ENCODE results near the gene MAML3. TPM values are rescaled to one million over a fixed set of nuclear protein-coding genes. Genes with fewer than 3 reads are reported as not detected.
A peak's percentile ranks its signal among the peaks of the same experiment; 100 is the strongest.

Gene MAML3
- total and polyA plus RNA-seq, 2 of the 13 experiments (the other 11 are each of a cell fraction or from before 2014, with no cell fraction given) = 0.05 to 0.13 TPM

- no peaks in the 10 kb centered on the region for H3K9me3 ChIP-seq (ENCODE audit: low read length)
- WGBS (ENCODE audit: low lambda C conversion rate) = 0% methylated on average over 2 of the region's 2 CpGs
- POLR2A ChIA-PET = interaction anchor here (1.0 kb wide), 2 partner anchors 25 to 26 kb away, joined by 3 to 4 read pairs; no protein-coding TSS in a partner anchor
- H3K4me1 ChIP-seq (ENCODE audit: insufficient read depth, low read length) = peaks cover 75% of the 10 kb centered on the region
- H4K20me1 ChIP-seq (ENCODE audit: insufficient read depth, low read length) = no peaks in the 10 kb centered on the region
- H3K27me3 ChIP-seq (ENCODE audit: control insufficient read depth in 1 of 2, insufficient read depth in 2 of 2, low read length in 2 of 2) = no peaks in the 10 kb centered on the region; a peak in 1 of 5 replicates
- H3K36me3 ChIP-seq (replicated peaks in 1 of 2; ENCODE audit: control insufficient read depth in 1 of 2, insufficient read depth in 2 of 2, low read length in 2 of 2) = no peaks in the 10 kb centered on the region
- peak overlapping the region; percentile 61 for H3K27ac ChIP-seq (ENCODE audit: extremely low read length, insufficient read depth, low read length)
- intact Hi-C loops (cut with micrococcal nuclease; ENCODE audit: unreplicated experiment) (no loop called here), in situ Hi-C loops (cut with HindIII; ENCODE audit: extremely low pct_ligation_motif_present, low pct_unique_long_range_greater_than_20kb) (no loop called here)
- ATAC-seq (peak; percentile 82), DNase-seq (ENCODE audit: low spot score) (peak; percentile 32), FAIRE-seq (peak; percentile 28)
- no TSS peak for BruUV-seq (replicated peaks)
- CTCF ChIA-PET (ENCODE audit: low intra/inter-chr PET ratio, low total read pairs) = no interaction called here
- H3K9ac ChIP-seq (ENCODE audit: insufficient read depth, low read depth, low read length) = peak overlapping the region; percentile 35
- no peaks in the 10 kb centered on the region for H3K79me2 ChIP-seq (ENCODE audit: insufficient read depth, low read length)
- peak overlapping the region; percentile 60 for H3K4me2 ChIP-seq (ENCODE audit: low read depth, low read length)
- no peak overlapping the region for H2AFZ ChIP-seq (ENCODE audit: low read length)
- H3K4me3 ChIP-seq (replicated peaks in 1 of 3; ENCODE audit: insufficient read depth in 1 of 3, low read depth in 2 of 3, low read length in 3 of 3) = peak overlapping the region in 2 of 3 experiments; percentile 8 to 30; a peak in 2 of 6 replicates
- TF ChIP-seq ARID5B (CRISPR knock-in tag; IDR thresholded peaks at IDR 0.05) (peak; percentile 66), CEBPG (CRISPR knock-in tag; IDR thresholded peaks at IDR 0.05) (peak; percentile 19; the same call in 1 of the 2 replicates), ELF4 (CRISPR knock-in tag; IDR thresholded peaks at IDR 0.05; ENCODE audit: borderline replicate concordance) (no peak), PAXIP1 (CRISPR knock-in tag; conservative IDR thresholded peaks at IDR 0.05) (peak; percentile 86), GABPB1 (CRISPR knock-in tag; IDR thresholded peaks at IDR 0.05) (no peak), ZNF614 (CRISPR knock-in tag; IDR thresholded peaks at IDR 0.05; ENCODE audit: borderline replicate concordance) (peak; percentile 70; the same call in 1 of the 2 replicates), ZNF430 (CRISPR knock-in tag; IDR thresholded peaks at IDR 0.05) (peak; percentile 55; the same call in 1 of the 2 replicates), ZBTB46 (CRISPR knock-in tag; IDR thresholded peaks at IDR 0.05; ENCODE audit: borderline replicate concordance) (no peak), SNAI1 (CRISPR knock-in tag; IDR thresholded peaks at IDR 0.05; ENCODE audit: borderline replicate concordance) (no peak), ISL2 (CRISPR knock-in tag; IDR thresholded peaks at IDR 0.05) (peak; percentile 23; the same call in 1 of the 2 replicates), MAF1 (CRISPR knock-in tag; IDR thresholded peaks at IDR 0.05; ENCODE audit: borderline replicate concordance) (no peak), HMG20A (CRISPR knock-in tag; IDR thresholded peaks at IDR 0.05; ENCODE audit: borderline replicate concordance) (peak; percentile 65; the same call in 1 of the 2 replicates), MEF2D (CRISPR knock-in tag; IDR thresholded peaks at IDR 0.05) (no peak), NR2F6 (IDR thresholded peaks at IDR 0.05) (peak; percentile 61), NR2F6 (CRISPR knock-in tag; IDR thresholded peaks at IDR 0.05) (peak; percentile 53), RBM39 (IDR thresholded peaks at IDR 0.05; ENCODE audit: low read depth, low read length, poor library complexity, severe bottlenecking) (no peak), MIER3 (CRISPR knock-in tag; IDR thresholded peaks at IDR 0.05; ENCODE audit: borderline replicate concordance) (0 out of 2 replicates have a peak, but pooled peaks have one; percentile 20)
Measured at GRCh38 chr4:139834981-139835391, 319.0 kb downstream of the MAML3 start.

Data from HepG2 (cell line).